ENCODE measurements around the gene MTMR3.

DNA sequence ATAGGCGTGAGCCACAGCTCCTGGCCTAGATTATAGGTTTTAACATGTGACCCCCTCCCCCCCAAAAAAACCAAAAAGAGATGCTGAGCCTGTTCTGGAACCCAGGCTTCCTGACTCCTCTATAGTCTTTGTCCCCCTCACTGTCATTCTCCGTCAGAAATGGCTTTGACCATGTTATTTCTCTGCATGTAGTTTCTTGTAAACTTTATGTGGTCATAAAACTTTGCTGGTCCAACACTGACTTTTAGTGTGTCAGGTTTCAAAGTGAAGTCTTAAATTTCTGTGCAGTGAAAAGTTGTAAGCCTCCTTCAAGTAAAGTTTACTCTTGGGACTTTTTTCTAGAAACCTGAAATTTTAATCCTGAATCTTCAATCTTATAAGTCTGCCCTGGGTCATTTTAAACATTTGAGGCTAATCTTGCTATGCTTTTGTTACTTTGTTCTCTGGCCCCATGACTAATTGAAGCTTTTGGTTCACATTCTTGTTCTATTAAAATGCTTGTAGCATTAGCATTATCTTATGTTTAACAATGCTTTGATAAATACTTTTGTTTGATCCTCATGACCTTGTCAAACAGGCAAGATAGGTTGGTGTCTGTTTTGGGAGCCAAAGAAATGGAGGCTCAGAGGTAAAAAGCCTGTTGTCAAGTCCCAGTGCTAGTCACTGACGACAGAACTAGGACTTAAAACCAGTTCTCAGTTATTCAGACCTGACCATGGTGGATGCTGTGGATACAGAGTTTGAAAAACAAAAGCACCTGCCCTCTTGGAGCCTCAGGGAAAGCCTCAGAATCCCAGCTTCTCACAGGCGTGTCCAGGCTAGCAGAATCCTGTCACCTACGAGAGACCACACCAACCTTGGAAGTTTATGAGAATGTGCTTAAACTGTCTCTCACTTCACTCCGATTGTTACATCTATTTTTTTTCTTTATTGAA, 109.6 kb downstream of the MTMR3 start:
- TF ChIP-seq, protein P1, sequence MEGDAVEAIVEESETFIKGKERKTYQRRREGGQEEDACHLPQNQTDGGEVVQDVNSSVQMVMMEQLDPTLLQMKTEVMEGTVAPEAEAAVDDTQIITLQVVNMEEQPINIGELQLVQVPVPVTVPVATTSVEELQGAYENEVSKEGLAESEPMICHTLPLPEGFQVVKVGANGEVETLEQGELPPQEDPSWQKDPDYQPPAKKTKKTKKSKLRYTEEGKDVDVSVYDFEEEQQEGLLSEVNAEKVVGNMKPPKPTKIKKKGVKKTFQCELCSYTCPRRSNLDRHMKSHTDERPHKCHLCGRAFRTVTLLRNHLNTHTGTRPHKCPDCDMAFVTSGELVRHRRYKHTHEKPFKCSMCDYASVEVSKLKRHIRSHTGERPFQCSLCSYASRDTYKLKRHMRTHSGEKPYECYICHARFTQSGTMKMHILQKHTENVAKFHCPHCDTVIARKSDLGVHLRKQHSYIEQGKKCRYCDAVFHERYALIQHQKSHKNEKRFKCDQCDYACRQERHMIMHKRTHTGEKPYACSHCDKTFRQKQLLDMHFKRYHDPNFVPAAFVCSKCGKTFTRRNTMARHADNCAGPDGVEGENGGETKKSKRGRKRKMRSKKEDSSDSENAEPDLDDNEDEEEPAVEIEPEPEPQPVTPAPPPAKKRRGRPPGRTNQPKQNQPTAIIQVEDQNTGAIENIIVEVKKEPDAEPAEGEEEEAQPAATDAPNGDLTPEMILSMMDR (IDR thresholded peaks at IDR 0.05): no peak
- TF ChIP-seq POLR2A (IDR thresholded peaks at IDR 0.05) (no peak), POLR2AphosphoS5 (IDR thresholded peaks at IDR 0.05) (no peak)

Measured in breast epithelium (tissue), 3 donors.